T-helper 2 cell treated with Interferon-gamma antibody and Interleukin-4, amounts not matched to agents 5 μg/mL and 100 μg/mL, for 36 hours (primary cell): ENCODE results near the gene C9orf153.
"Not testable (repeated sequence)": the region's sequence is repeated elsewhere in the genome, so short reads cannot be mapped to it uniquely, and the experiment has no call there.

ENCODE experiments used
- DNase-seq: peaks from one replicate; pipeline ENCODE4 v3.0.0; 2021; ENCODE audit warnings: low spot score
- H3K27ac Mint-ChIP-seq: one replicate; pipeline ENCODE4 v1.8.0; 2021; ENCODE audit warnings: mild to moderate bottlenecking, mixed read lengths
- H3K27me3 Mint-ChIP-seq: one replicate; pipeline ENCODE4 v1.8.0; 2021; ENCODE audit warnings: low read depth, mixed read lengths
- H3K36me3 Mint-ChIP-seq: one replicate; pipeline ENCODE4 v1.8.0; 2021; ENCODE audit warnings: low read depth, mixed read lengths
- H3K4me1 Mint-ChIP-seq: one replicate; pipeline ENCODE4 v1.8.0; 2021; ENCODE audit warnings: low read depth, mixed read lengths
- H3K4me3 Mint-ChIP-seq: one replicate; pipeline ENCODE4 v1.8.0; 2022; ENCODE audit warnings: mild to moderate bottlenecking, moderate library complexity, mixed read lengths
- H3K9me3 Mint-ChIP-seq: one replicate; pipeline ENCODE4 v1.8.0; 2021; ENCODE audit warnings: mixed read lengths

The C9orf153 gene

GRCh38 chr9:86200599-86201162, 58.8 kb downstream of the C9orf153 start:
- H3K27ac Mint-ChIP-seq = no peak overlapping the region
- H3K9me3 Mint-ChIP-seq = no peaks in the 10 kb centered on the region
- H3K36me3 Mint-ChIP-seq = no peaks in the 10 kb centered on the region
- DNase-seq = no peak
- H3K4me1 Mint-ChIP-seq = no peaks in the 10 kb centered on the region
- no peak overlapping the region for H3K4me3 Mint-ChIP-seq
- peaks cover 14% of the 10 kb centered on the region for H3K27me3 Mint-ChIP-seq

GRCh38 chr9:86193088-86193487, 66.4 kb downstream of the C9orf153 start:
- Mint-ChIP-seq H3K36me3 (no peaks in the 10 kb centered on the region), H3K4me3 (no peak overlapping the region), H3K27me3 (peaks cover 4% of the 10 kb centered on the region), H3K27ac (no peak overlapping the region), H3K9me3 (peaks cover 18% of the 10 kb centered on the region), H3K4me1 (no peaks in the 10 kb centered on the region)
- no peak for DNase-seq

GRCh38 chr9:86190700-86191099, 68.8 kb downstream of the C9orf153 start:
- H3K4me3 Mint-ChIP-seq, H3K27ac Mint-ChIP-seq, H3K27me3 Mint-ChIP-seq, H3K4me1 Mint-ChIP-seq, DNase-seq, H3K36me3 Mint-ChIP-seq: not testable (repeated sequence)
- peaks cover 18% of the 10 kb centered on the region for H3K9me3 Mint-ChIP-seq

- H3K36me3 Mint-ChIP-seq = no peaks in the 10 kb centered on the region
- H3K27ac Mint-ChIP-seq = no peak overlapping the region
- DNase-seq = no peak
- H3K9me3 Mint-ChIP-seq = no peaks in the 10 kb centered on the region
- H3K4me3 Mint-ChIP-seq = no peak overlapping the region
- peaks cover 10% of the 10 kb centered on the region for H3K27me3 Mint-ChIP-seq
- H3K4me1 Mint-ChIP-seq = no peaks in the 10 kb centered on the region
Measured at GRCh38 chr9:86187121-86187520, 72.3 kb downstream of the C9orf153 start.

- Mint-ChIP-seq H3K27me3 (peaks cover 10% of the 10 kb centered on the region), H3K9me3 (no peaks in the 10 kb centered on the region), H3K4me3 (no peak overlapping the region), H3K36me3 (no peaks in the 10 kb centered on the region), H3K27ac (no peak overlapping the region), H3K4me1 (no peaks in the 10 kb centered on the region)
- DNase-seq = no peak
Measured at GRCh38 chr9:86186696-86187095, 72.8 kb downstream of the C9orf153 start.

- Mint-ChIP-seq H3K4me3 (no peak overlapping the region), H3K9me3 (no peaks in the 10 kb centered on the region), H3K4me1 (no peaks in the 10 kb centered on the region), H3K27me3 (peaks cover 13% of the 10 kb centered on the region), H3K36me3 (no peaks in the 10 kb centered on the region), H3K27ac (no peak overlapping the region)
- DNase-seq = no peak
Measured at GRCh38 chr9:86185872-86186271, 73.6 kb downstream of the C9orf153 start.

- Mint-ChIP-seq H3K9me3 (no peaks in the 10 kb centered on the region), H3K4me3 (no peak overlapping the region), H3K27me3 (peaks cover 9% of the 10 kb centered on the region), H3K27ac (no peak overlapping the region), H3K36me3 (no peaks in the 10 kb centered on the region), H3K4me1 (no peaks in the 10 kb centered on the region)
- no peak for DNase-seq
Measured at GRCh38 chr9:86184138-86184524, 75.3 kb downstream of the C9orf153 start.

- no peak overlapping the region for H3K4me3 Mint-ChIP-seq
- no peaks in the 10 kb centered on the region for H3K36me3 Mint-ChIP-seq
- peaks cover 9% of the 10 kb centered on the region for H3K27me3 Mint-ChIP-seq
- no peaks in the 10 kb centered on the region for H3K4me1 Mint-ChIP-seq
- no peak overlapping the region for H3K27ac Mint-ChIP-seq
- DNase-seq = no peak
- no peaks in the 10 kb centered on the region for H3K9me3 Mint-ChIP-seq
Measured at GRCh38 chr9:86183229-86184137, 76.0 kb downstream of the C9orf153 start.

- no peaks in the 10 kb centered on the region for H3K4me1 Mint-ChIP-seq
- no peaks in the 10 kb centered on the region for H3K36me3 Mint-ChIP-seq
- H3K27ac Mint-ChIP-seq = no peak overlapping the region
- H3K27me3 Mint-ChIP-seq = peaks cover 9% of the 10 kb centered on the region
- no peaks in the 10 kb centered on the region for H3K9me3 Mint-ChIP-seq
- DNase-seq = no peak
- no peak overlapping the region for H3K4me3 Mint-ChIP-seq
Measured at GRCh38 chr9:86181379-86182315, 77.8 kb downstream of the C9orf153 start.

GRCh38 chr9:86178503-86178902, 81.0 kb downstream of the C9orf153 start:
- peaks cover 6% of the 10 kb centered on the region for H3K27me3 Mint-ChIP-seq

GRCh38 chr9:86177995-86178394, 81.5 kb downstream of the C9orf153 start:
- Mint-ChIP-seq H3K27ac (no peak overlapping the region), H3K4me3 (no peak overlapping the region), H3K9me3 (no peaks in the 10 kb centered on the region), H3K36me3 (no peaks in the 10 kb centered on the region), H3K4me1 (no peaks in the 10 kb centered on the region), H3K27me3 (peaks cover 3% of the 10 kb centered on the region)
- no peak for DNase-seq

More at GRCh38 chr9:86178503-86178902, 81.0 kb downstream of the C9orf153 start:
- DNase-seq = no peak
- no peak overlapping the region for H3K27ac Mint-ChIP-seq
- H3K4me1 Mint-ChIP-seq = no peaks in the 10 kb centered on the region
- no peak overlapping the region for H3K4me3 Mint-ChIP-seq
- no peaks in the 10 kb centered on the region for H3K9me3 Mint-ChIP-seq
- no peaks in the 10 kb centered on the region for H3K36me3 Mint-ChIP-seq

GRCh38 chr9:86176468-86176867, 83.0 kb downstream of the C9orf153 start:
- no peak overlapping the region for H3K27ac Mint-ChIP-seq
- no peak for DNase-seq
- H3K9me3 Mint-ChIP-seq = no peaks in the 10 kb centered on the region
- no peaks in the 10 kb centered on the region for H3K36me3 Mint-ChIP-seq
- H3K4me3 Mint-ChIP-seq = no peak overlapping the region
- H3K27me3 Mint-ChIP-seq = peaks cover 1% of the 10 kb centered on the region
- no peaks in the 10 kb centered on the region for H3K4me1 Mint-ChIP-seq

GRCh38 chr9:86175743-86176456, 83.6 kb downstream of the C9orf153 start:
- no peak overlapping the region for H3K4me3 Mint-ChIP-seq
- H3K4me1 Mint-ChIP-seq = no peaks in the 10 kb centered on the region
- no peaks in the 10 kb centered on the region for H3K36me3 Mint-ChIP-seq
- H3K27ac Mint-ChIP-seq = no peak overlapping the region
- no peaks in the 10 kb centered on the region for H3K9me3 Mint-ChIP-seq
- no peaks in the 10 kb centered on the region for H3K27me3 Mint-ChIP-seq
- DNase-seq = no peak
